ENCODE data around the gene NOL6. TPM values are rescaled to one million over a fixed set of nuclear protein-coding genes. Genes with fewer than 3 reads are reported as not detected.

The NOL6 gene
- total and polyA plus RNA-seq, 4 donors: 14.4 to 42.5 (median 32.1) TPM

- Histone ChIP-seq H3K4me3 (no peak overlapping the region), H3K27ac (ENCODE audit: low read depth in 1 of 2, low read length in 1 of 2) (peak overlapping the region in 1 of 2 donors; percentile 8), H3K9me3 (ENCODE audit: control insufficient read depth in 4 of 4, insufficient read depth in 3 of 4, low read length in 3 of 4) (no peaks in the 10 kb centered on the region), H3K9ac (ENCODE audit: insufficient read depth in 1 of 2, low read length in 2 of 2) (no peak overlapping the region), H3K36me3 (ENCODE audit: control insufficient read depth in 4 of 4, insufficient read depth in 4 of 4, low read length in 4 of 4) (peaks cover 0 to 21% (median 0%) of the 10 kb centered on the region in 4 donors), H3K27me3 (ENCODE audit: control insufficient read depth in 3 of 3, insufficient read depth in 3 of 3, low read length in 2 of 3) (no peaks in the 10 kb centered on the region), H3K4me1 (ENCODE audit: control insufficient read depth in 5 of 5, insufficient read depth in 5 of 5, low read length in 5 of 5) (peaks cover 0 to 6% (median 0%) of the 10 kb centered on the region in 5 donors)
- no peak for ATAC-seq (ENCODE audit: insufficient read depth, low FRiP score)
- no peak for DNase-seq
- no peak for TF ChIP-seq CTCF (IDR thresholded peaks at IDR 0.05; ENCODE audit: control extremely low read depth, extremely low read depth)
- 62 to 71% methylated on average over 7 of the region's 7 CpGs for WGBS, 2 donors
Measured at GRCh38 chr9:33438926-33439680, 34.6 kb downstream of the NOL6 start.

GRCh38 chr9:33437898-33438297, 35.8 kb downstream of the NOL6 start:
- no peaks in the 10 kb centered on the region for H3K27me3 ChIP-seq (ENCODE audit: control insufficient read depth in 3 of 3, insufficient read depth in 3 of 3, low read length in 2 of 3)
- no peak overlapping the region for H3K9ac ChIP-seq (ENCODE audit: insufficient read depth in 1 of 2, low read length in 2 of 2)
- H3K4me3 ChIP-seq: no peak overlapping the region
- peaks cover 0 to 12% (median 0%) of the 10 kb centered on the region in 4 donors for H3K36me3 ChIP-seq (ENCODE audit: control insufficient read depth in 4 of 4, insufficient read depth in 4 of 4, low read length in 4 of 4)
- 93 to 94% methylated on average over 1 of the region's 1 CpG for WGBS, 2 donors
- DNase-seq (no peak), ATAC-seq (ENCODE audit: insufficient read depth, low FRiP score) (no peak)
- H3K4me1 ChIP-seq (ENCODE audit: control insufficient read depth in 5 of 5, insufficient read depth in 5 of 5, low read length in 5 of 5): peaks cover 0 to 6% (median 0%) of the 10 kb centered on the region in 5 donors
- no peak overlapping the region for H3K27ac ChIP-seq (ENCODE audit: low read depth in 1 of 2, low read length in 1 of 2)
- no peak for TF ChIP-seq CTCF (IDR thresholded peaks at IDR 0.05; ENCODE audit: control extremely low read depth, extremely low read depth)
- no peaks in the 10 kb centered on the region for H3K9me3 ChIP-seq (ENCODE audit: control insufficient read depth in 4 of 4, insufficient read depth in 3 of 4, low read length in 3 of 4)

GRCh38 chr9:33437205-33437604, 36.5 kb downstream of the NOL6 start:
- no peak overlapping the region for H3K9ac ChIP-seq (ENCODE audit: insufficient read depth in 1 of 2, low read length in 2 of 2)
- peaks cover 0 to 6% (median 0%) of the 10 kb centered on the region in 5 donors for H3K4me1 ChIP-seq (ENCODE audit: control insufficient read depth in 5 of 5, insufficient read depth in 5 of 5, low read length in 5 of 5)
- H3K36me3 ChIP-seq (ENCODE audit: control insufficient read depth in 4 of 4, insufficient read depth in 4 of 4, low read length in 4 of 4): peaks cover 0 to 6% (median 0%) of the 10 kb centered on the region in 4 donors
- 35 to 45% methylated on average over 2 of the region's 2 CpGs for WGBS, 2 donors
- H3K27ac ChIP-seq (ENCODE audit: low read depth in 1 of 2, low read length in 1 of 2): no peak overlapping the region
- H3K27me3 ChIP-seq (ENCODE audit: control insufficient read depth in 3 of 3, insufficient read depth in 3 of 3, low read length in 2 of 3): no peaks in the 10 kb centered on the region
- no peak overlapping the region for H3K4me3 ChIP-seq
- H3K9me3 ChIP-seq (ENCODE audit: control insufficient read depth in 4 of 4, insufficient read depth in 3 of 4, low read length in 3 of 4): no peaks in the 10 kb centered on the region
- ATAC-seq (ENCODE audit: insufficient read depth, low FRiP score) (no peak), DNase-seq (no peak)
- TF ChIP-seq CTCF (IDR thresholded peaks at IDR 0.05; ENCODE audit: control extremely low read depth, extremely low read depth): no peak

Measured in lung (tissue), 12 donors.